ENCODE data around the gene PPFIBP2.

PPFIBP2 gene

GRCh38 chr11:7619322-7619721 lies 105.5 kb downstream of the PPFIBP2 start:
- no peak for TF ChIP-seq CTCF (IDR thresholded peaks at IDR 0.05)

- no peak for TF ChIP-seq CTCF (IDR thresholded peaks at IDR 0.05)
Measured at GRCh38 chr11:7621090-7621489, 107.3 kb downstream of the PPFIBP2 start.

GRCh38 chr11:7621554-7621953 lies 107.8 kb downstream of the PPFIBP2 start:
- TF ChIP-seq CTCF (IDR thresholded peaks at IDR 0.05): no peak

GRCh38 chr11:7622721-7623120 lies 108.9 kb downstream of the PPFIBP2 start:
- TF ChIP-seq CTCF (IDR thresholded peaks at IDR 0.05): no peak

- no peak for TF ChIP-seq CTCF (IDR thresholded peaks at IDR 0.05)
Measured at GRCh38 chr11:7628660-7629059, 114.9 kb downstream of the PPFIBP2 start.

- no peak for TF ChIP-seq CTCF (IDR thresholded peaks at IDR 0.05)
Measured at GRCh38 chr11:7630002-7630401, 116.2 kb downstream of the PPFIBP2 start.

- TF ChIP-seq CTCF (IDR thresholded peaks at IDR 0.05): no peak
Measured at GRCh38 chr11:7632211-7632610, 118.4 kb downstream of the PPFIBP2 start.

- no peak for TF ChIP-seq CTCF (IDR thresholded peaks at IDR 0.05)
Measured at GRCh38 chr11:7635137-7635536, 121.3 kb downstream of the PPFIBP2 start.

Measured in LNCAP (cell line).